HEK293T (cell line): ENCODE data around the gene CCDC137.
A peak's percentile ranks its signal among the peaks of the same experiment; 100 is the strongest.

Source experiments
- CTCF ChIA-PET: fragments of 350-600 bp; formaldehyde crosslinking; extraction: SDS; loops from one replicate; lab custom pipeline; 2021; ENCODE audit warnings: antibody characterized with exemption, inconsistent platforms; lab: Yijun Ruan, JAX
- POLR2A ChIA-PET: fragments of 350-600 bp; formaldehyde crosslinking; extraction: SDS; loops from one replicate; lab custom pipeline; 2020; ENCODE audit warnings: antibody characterized with exemption, inconsistent platforms; lab: Yijun Ruan, JAX
- DNase-seq: peaks from one replicate; pipeline ENCODE4 v3.0.0; 2012; ENCODE audit warnings: mixed read lengths; ENCODE audit errors: extremely low spot score
- ARNT ChIP-seq: fragments of 450-650 bp; IDR thresholded peaks from 2 replicates; pipeline ENCODE4 v1.6.1; 2017; ENCODE audit warnings: mild to moderate bottlenecking
- BHLHE40 ChIP-seq: fragments of 450-650 bp; IDR thresholded peaks from 2 replicates; pipeline ENCODE4 v1.6.1; 2016; ENCODE audit warnings: mild to moderate bottlenecking, moderate library complexity, borderline replicate concordance
- CTBP1 ChIP-seq: fragments of 450-650 bp; IDR thresholded peaks from 2 replicates; pipeline ENCODE4 v1.6.1; 2016; ENCODE audit warnings: borderline replicate concordance
- ELF4 ChIP-seq: fragments of 450-650 bp; IDR thresholded peaks from 2 replicates; pipeline ENCODE4 v1.6.1; 2017; ENCODE audit warnings: antibody characterized with exemption
- FOXA1 ChIP-seq: fragments of 450-650 bp; IDR thresholded peaks from 2 replicates; pipeline ENCODE4 v1.6.1; 2016; ENCODE audit warnings: mild to moderate bottlenecking
- FOXK2 ChIP-seq: fragments of 450-650 bp; IDR thresholded peaks from 2 replicates; pipeline ENCODE4 v1.6.1; 2016; ENCODE audit warnings: mild to moderate bottlenecking
- FOXM1 ChIP-seq: fragments of 450-650 bp; IDR thresholded peaks from 2 replicates; pipeline ENCODE4 v1.6.1; 2017; ENCODE audit warnings: mild to moderate bottlenecking, borderline replicate concordance
- HDGF ChIP-seq: fragments of 450-650 bp; IDR thresholded peaks from 2 replicates; pipeline ENCODE4 v1.6.1; 2017; ENCODE audit warnings: antibody characterized with exemption, borderline replicate concordance
- L3MBTL2 ChIP-seq: fragments of 450-650 bp; conservative IDR thresholded peaks from 2 replicates; pipeline ENCODE4 v1.6.1; 2016; ENCODE audit warnings: mild to moderate bottlenecking
- LEF1 ChIP-seq: fragments of 450-650 bp; IDR thresholded peaks from 2 replicates; pipeline ENCODE4 v1.6.1; 2017; ENCODE audit warnings: mild to moderate bottlenecking, borderline replicate concordance
- NFRKB ChIP-seq: fragments of 450-650 bp; IDR thresholded peaks from 2 replicates; pipeline ENCODE4 v1.6.1; 2016; ENCODE audit warnings: mild to moderate bottlenecking, moderate library complexity
- PKNOX1 ChIP-seq: fragments of 450-650 bp; IDR thresholded peaks from 2 replicates; pipeline ENCODE4 v1.6.1; 2016
- SP1 ChIP-seq: fragments of 450-650 bp; IDR thresholded peaks from 2 replicates; pipeline ENCODE4 v1.6.1; 2017
- SUZ12 ChIP-seq: fragments of 450-650 bp; IDR thresholded peaks from 2 replicates; pipeline ENCODE4 v1.6.1; 2016; ENCODE audit warnings: mild to moderate bottlenecking
- TARDBP ChIP-seq: fragments of 450-650 bp; IDR thresholded peaks from 2 replicates; pipeline ENCODE4 v1.6.1; 2016
- ZNF384 ChIP-seq: fragments of 450-650 bp; IDR thresholded peaks from 2 replicates; pipeline ENCODE4 v1.6.1; 2016

The CCDC137 gene

GRCh38 chr17:81691608-81692007 is 25.1 kb downstream of the CCDC137 start:
- TF ChIP-seq CTBP1 = no peak
- CTCF ChIA-PET = no interaction called here
- POLR2A ChIA-PET = interaction anchor here (3.2 kb wide), 1 partner anchor 11 kb away, joined by 22 read pairs; the partner anchor contains the start of gene MRPL12
- no peak for DNase-seq

- ChIA-PET CTCF (interaction anchor here (0.7 kb wide), 1 partner anchor 29 kb away, joined by 3 read pairs; no protein-coding TSS in a partner anchor), POLR2A (interaction anchor here (1.2 to 1.9 kb wide), 3 partner anchors 9 to 17 kb away, joined by 4 to 12 read pairs (median 10); partner anchors contain the start of genes ARL16, HGS and MRPL12)
- DNase-seq = peak; percentile 34
- TF ChIP-seq CTBP1 = no peak
- TF ChIP-seq TARDBP = no peak
These were observed 27.1 kb downstream of the CCDC137 start for GRCh38 chr17:81693509-81694210.

GRCh38 chr17:81694810-81695209 is 28.3 kb downstream of the CCDC137 start:
- CTCF ChIA-PET = no interaction called here

GRCh38 chr17:81695211-81695610 is 28.7 kb downstream of the CCDC137 start:
- ChIA-PET POLR2A (interaction anchor here (2.1 to 2.3 kb wide), 2 partner anchors 11 to 14 kb away, joined by 9 to 24 read pairs; partner anchors contain the start of genes ARL16 and HGS), CTCF (no interaction called here)
- DNase-seq = no peak
- TF ChIP-seq ELF4 (no peak), PKNOX1 (no peak)

More at GRCh38 chr17:81694810-81695209, 28.3 kb downstream of the CCDC137 start:
- POLR2A ChIA-PET = interaction anchor here (2.1 to 2.3 kb wide), 2 partner anchors 10 to 15 kb away, joined by 9 to 24 read pairs; partner anchors contain the start of genes ARL16 and HGS
- no peak for TF ChIP-seq PKNOX1
- TF ChIP-seq ZNF384 = no peak
- no peak for TF ChIP-seq BHLHE40
- no peak for TF ChIP-seq FOXK2
- no peak for TF ChIP-seq ELF4
- TF ChIP-seq TARDBP = no peak
- DNase-seq = no peak

GRCh38 chr17:81695801-81696200 is 29.3 kb downstream of the CCDC137 start:
- ChIA-PET CTCF (interaction anchor here (0.5 kb wide), 1 partner anchor 947 kb away, joined by 3 read pairs; no protein-coding TSS in a partner anchor), POLR2A (interaction anchor here (2.1 to 2.3 kb wide), 2 partner anchors 11 to 14 kb away, joined by 9 to 24 read pairs; partner anchors contain the start of genes ARL16 and HGS)
- no peak for DNase-seq
- TF ChIP-seq ZNF384 (no peak), FOXK2 (no peak), TARDBP (no peak), L3MBTL2 (no peak), FOXM1 (no peak), CTBP1 (no peak), NFRKB (no peak), HDGF (no peak)

GRCh38 chr17:81696218-81696941 is 29.8 kb downstream of the CCDC137 start:
- CTCF ChIA-PET = interaction anchor here (0.5 kb wide), 1 partner anchor 947 kb away, joined by 3 read pairs; no protein-coding TSS in a partner anchor
- no peak for DNase-seq
- POLR2A ChIA-PET = interaction anchor here (2.1 to 2.3 kb wide), 2 partner anchors 12 to 13 kb away, joined by 9 to 24 read pairs; partner anchors contain the start of genes ARL16 and HGS
- no peak for TF ChIP-seq SP1
- no peak for TF ChIP-seq TARDBP
- no peak for TF ChIP-seq ELF4
- no peak for TF ChIP-seq BHLHE40
- no peak for TF ChIP-seq SUZ12
- no peak for TF ChIP-seq FOXM1
- TF ChIP-seq FOXA1 = no peak

- no peak for TF ChIP-seq SP1
- no peak for TF ChIP-seq ELF4
- no peak for TF ChIP-seq ARNT
- no peak for TF ChIP-seq FOXM1
- TF ChIP-seq NFRKB = no peak
- no peak for TF ChIP-seq BHLHE40
- no peak for TF ChIP-seq PKNOX1
- no peak for TF ChIP-seq TARDBP
- no peak for TF ChIP-seq LEF1
- TF ChIP-seq CTBP1 = no peak
- TF ChIP-seq L3MBTL2 = no peak
- no peak for TF ChIP-seq HDGF
- TF ChIP-seq FOXK2 = no peak
- no peak for TF ChIP-seq FOXA1
- TF ChIP-seq SUZ12 = no peak
- no peak for TF ChIP-seq ZNF384
- no peak for DNase-seq
- ChIA-PET CTCF (interaction anchor here (0.7 kb wide), 1 partner anchor 98 kb away, joined by 4 read pairs; no protein-coding TSS in a partner anchor), POLR2A (interaction anchor here (2.1 to 2.3 kb wide), 2 partner anchors 12 to 13 kb away, joined by 9 to 24 read pairs; partner anchors contain the start of genes ARL16 and HGS)
These were observed 30.9 kb downstream of the CCDC137 start for GRCh38 chr17:81697261-81698044.
